ENCODE data around the gene OSBPL2. TPM values are rescaled to one million over a fixed set of nuclear protein-coding genes. Genes with fewer than 3 reads are reported as not detected.

The OSBPL2 gene
- total RNA-seq, 2 experiments from 2014 or later: 47.2 to 49.5 TPM

DNA sequence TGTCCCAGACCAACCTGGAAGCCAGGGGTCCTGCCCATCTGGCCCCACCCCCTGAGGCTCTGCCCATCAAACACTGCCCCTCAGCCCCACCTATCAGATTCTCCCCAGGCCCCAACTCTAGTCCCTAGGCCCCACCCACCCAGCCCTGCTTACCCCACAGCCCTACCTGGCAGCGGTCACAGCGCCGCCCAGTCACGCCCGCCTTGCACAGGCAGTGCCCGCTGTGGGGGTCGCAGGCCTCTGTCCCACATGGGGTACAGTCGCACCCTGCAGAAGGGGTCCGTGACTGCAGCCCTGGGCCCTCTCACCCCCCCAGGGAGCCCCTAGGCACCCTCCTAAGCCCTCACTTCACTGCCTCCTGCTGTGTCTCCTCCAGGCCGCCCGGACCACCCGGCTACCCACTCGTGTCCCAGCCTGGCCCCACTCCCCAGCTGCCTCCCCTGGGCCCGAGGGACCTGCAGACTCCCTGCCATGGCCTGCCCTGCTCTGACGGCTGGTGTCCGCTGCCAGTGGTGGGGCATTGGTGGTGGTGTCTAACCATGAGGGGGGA is 84.2 kb downstream of the OSBPL2 start:
- Mint-ChIP-seq H3K4me3 (no peak overlapping the region), H3K27me3 (no peaks in the 10 kb centered on the region), H3K36me3 (no peaks in the 10 kb centered on the region), H3K27ac (no peak overlapping the region), H3K4me1 (peaks cover 1% of the 10 kb centered on the region), H3K9me3 (no peaks in the 10 kb centered on the region)
- ATAC-seq (ENCODE audit: low read depth): no peak
- no peak for DNase-seq
- POLR2A ChIA-PET: no interaction called here

DNA sequence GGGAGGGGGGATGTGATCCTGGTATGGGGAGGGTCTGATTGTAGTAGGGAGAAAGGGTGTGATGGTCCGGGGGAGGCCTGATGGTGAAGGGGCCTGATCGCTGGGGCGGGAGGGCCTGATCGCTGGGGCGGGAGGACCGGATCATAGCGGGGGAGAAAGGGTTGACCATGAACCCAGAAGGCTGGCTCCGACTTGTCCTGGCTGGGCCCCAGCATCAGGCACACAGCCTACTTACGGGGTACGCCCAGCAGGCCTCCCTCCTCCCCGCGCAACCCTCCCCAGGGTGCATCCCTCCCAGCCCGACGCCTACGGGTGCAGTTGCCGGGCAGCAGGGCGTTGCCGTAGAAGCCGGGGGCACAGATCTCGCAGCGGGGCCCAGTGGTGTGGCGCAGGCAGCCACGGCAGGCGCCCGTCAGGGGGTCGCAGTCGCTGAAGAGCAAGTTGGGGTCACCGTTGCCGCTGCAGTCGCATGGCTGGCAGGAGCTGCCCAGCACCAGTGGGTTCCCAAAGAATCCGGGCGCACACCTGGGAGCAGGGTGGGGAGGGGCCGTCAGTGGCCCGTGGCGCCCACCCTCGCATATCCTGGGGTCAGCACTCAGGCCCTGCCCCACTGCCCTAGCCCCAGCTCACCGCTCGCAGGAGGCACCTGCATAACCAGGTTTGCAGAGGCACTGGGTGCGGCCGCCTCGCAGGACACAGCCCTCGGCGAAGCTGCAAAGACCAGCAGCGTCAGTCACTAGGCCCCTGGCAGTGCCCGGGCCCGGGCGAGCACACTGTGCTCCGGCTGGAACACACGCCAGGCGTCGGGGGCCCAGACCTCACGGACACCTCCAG is 85.0 kb downstream of the OSBPL2 start:
- ATAC-seq (ENCODE audit: low read depth) (no peak), DNase-seq (no peak)
- H3K36me3 Mint-ChIP-seq: no peaks in the 10 kb centered on the region
- POLR2A ChIA-PET: no interaction called here
- H3K4me1 Mint-ChIP-seq: peaks cover 1% of the 10 kb centered on the region
- no peak overlapping the region for H3K27ac Mint-ChIP-seq
- H3K4me3 Mint-ChIP-seq: no peak overlapping the region
- H3K9me3 Mint-ChIP-seq: no peaks in the 10 kb centered on the region
- no peaks in the 10 kb centered on the region for H3K27me3 Mint-ChIP-seq

DNA sequence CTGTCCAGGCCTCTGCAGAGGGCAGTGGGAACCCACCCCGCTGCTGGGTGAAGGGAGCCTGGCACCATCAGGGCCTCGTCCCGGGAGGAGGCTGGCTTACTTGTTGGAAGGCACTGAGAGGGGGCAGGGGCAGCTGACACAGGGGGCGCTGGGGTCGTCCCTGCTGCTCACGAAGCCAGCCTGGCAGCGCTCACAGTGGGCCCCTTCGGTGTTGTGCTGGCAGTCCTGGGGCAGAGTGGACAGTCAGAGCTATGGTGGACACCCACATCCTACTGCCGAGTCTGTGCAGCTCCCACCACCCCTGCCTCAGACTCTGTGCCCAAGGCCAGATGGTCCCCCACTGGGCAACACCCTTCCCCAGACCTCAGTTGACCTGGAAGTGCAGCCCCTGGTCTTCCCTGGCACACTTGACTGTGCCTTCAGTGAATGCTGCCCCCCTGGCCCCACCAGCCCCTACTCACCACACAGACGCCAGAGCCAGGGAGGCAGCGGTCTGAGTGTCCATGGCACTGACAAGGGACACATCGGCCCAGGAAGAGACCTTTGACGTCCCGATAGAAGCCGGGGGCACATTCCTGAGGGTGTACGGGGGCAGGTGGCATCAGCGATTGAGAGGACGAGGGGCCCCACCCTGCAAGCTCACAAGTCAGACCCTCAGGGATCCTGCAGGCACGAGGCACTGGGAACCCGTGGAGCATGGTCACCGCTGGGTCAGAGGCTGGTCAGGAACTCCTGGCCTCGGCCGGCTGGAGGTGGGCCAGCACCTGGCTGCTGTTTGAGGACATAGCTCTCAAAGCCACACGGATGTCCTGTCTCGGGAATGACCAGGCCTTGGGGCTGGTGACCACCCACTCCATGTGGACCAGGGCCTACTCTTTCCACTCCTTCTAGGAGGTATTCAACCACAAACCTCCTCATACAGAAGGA is 85.9 kb downstream of the OSBPL2 start:
- peaks cover 1% of the 10 kb centered on the region for H3K4me1 Mint-ChIP-seq
- H3K27me3 Mint-ChIP-seq: no peaks in the 10 kb centered on the region
- H3K4me3 Mint-ChIP-seq: no peak overlapping the region
- no peak for DNase-seq
- H3K9me3 Mint-ChIP-seq: no peaks in the 10 kb centered on the region
- H3K27ac Mint-ChIP-seq: no peak overlapping the region
- no peak for ATAC-seq (ENCODE audit: low read depth)
- no peaks in the 10 kb centered on the region for H3K36me3 Mint-ChIP-seq
- POLR2A ChIA-PET: no interaction called here

GRCh38 chr20:62325172-62325905 is 87.0 kb downstream of the OSBPL2 start:
- peaks cover 1% of the 10 kb centered on the region for H3K4me1 Mint-ChIP-seq
- no peaks in the 10 kb centered on the region for H3K9me3 Mint-ChIP-seq
- no peak for DNase-seq
- H3K27ac Mint-ChIP-seq: no peak overlapping the region
- no peaks in the 10 kb centered on the region for H3K27me3 Mint-ChIP-seq
- ATAC-seq (ENCODE audit: low read depth): no peak
- POLR2A ChIA-PET: no interaction called here
- H3K4me3 Mint-ChIP-seq: no peak overlapping the region
- H3K36me3 Mint-ChIP-seq: no peaks in the 10 kb centered on the region

DNA sequence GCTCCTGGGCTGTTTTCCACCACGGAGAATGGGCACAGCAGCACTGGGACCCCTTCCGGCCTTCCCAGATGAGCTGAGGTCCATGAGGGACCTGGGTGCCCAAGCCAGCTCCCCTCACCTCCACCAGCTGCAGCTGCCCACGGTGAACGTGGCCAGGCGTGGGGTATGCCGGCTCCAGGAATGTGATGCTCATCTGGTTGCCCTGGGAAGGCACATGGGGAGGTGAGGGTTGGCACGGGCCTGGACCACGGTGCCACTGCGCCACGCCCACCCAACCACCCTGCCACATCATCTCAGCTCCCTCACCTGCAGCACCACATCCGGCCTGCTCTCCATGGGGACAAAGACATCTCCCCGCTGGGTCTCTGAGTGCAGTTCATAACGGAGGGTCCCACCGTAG is 88.2 kb downstream of the OSBPL2 start:
- Mint-ChIP-seq H3K27ac (no peak overlapping the region), H3K4me1 (peaks cover 1% of the 10 kb centered on the region)
- POLR2A ChIA-PET: no interaction called here

GRCh38 chr20:62326959-62327725 is 88.8 kb downstream of the OSBPL2 start:
- POLR2A ChIA-PET: no interaction called here
- H3K9me3 Mint-ChIP-seq: no peaks in the 10 kb centered on the region
- H3K36me3 Mint-ChIP-seq: no peaks in the 10 kb centered on the region
- H3K4me1 Mint-ChIP-seq: peaks cover 1% of the 10 kb centered on the region
- ATAC-seq (ENCODE audit: low read depth) (no peak), DNase-seq (no peak)
- H3K4me3 Mint-ChIP-seq: no peak overlapping the region
- H3K27ac Mint-ChIP-seq: no peak overlapping the region
- H3K27me3 Mint-ChIP-seq: no peaks in the 10 kb centered on the region

More for the DNA sequence above, 88.2 kb downstream of the OSBPL2 start:
- DNase-seq: no peak
- ATAC-seq (ENCODE audit: low read depth): no peak
- no peaks in the 10 kb centered on the region for H3K36me3 Mint-ChIP-seq
- H3K27me3 Mint-ChIP-seq: no peaks in the 10 kb centered on the region
- no peak overlapping the region for H3K4me3 Mint-ChIP-seq
- H3K9me3 Mint-ChIP-seq: no peaks in the 10 kb centered on the region

- H3K4me3 Mint-ChIP-seq: no peak overlapping the region
- no peaks in the 10 kb centered on the region for H3K9me3 Mint-ChIP-seq
- peaks cover 1% of the 10 kb centered on the region for H3K4me1 Mint-ChIP-seq
- no peaks in the 10 kb centered on the region for H3K36me3 Mint-ChIP-seq
- H3K27ac Mint-ChIP-seq: no peak overlapping the region
- no peak for DNase-seq
- ATAC-seq (ENCODE audit: low read depth): no peak
- POLR2A ChIA-PET: no interaction called here
- H3K27me3 Mint-ChIP-seq: no peaks in the 10 kb centered on the region
Measured at GRCh38 chr20:62327726-62328495, 89.6 kb downstream of the OSBPL2 start.

GRCh38 chr20:62328684-62329388 is 90.5 kb downstream of the OSBPL2 start:
- POLR2A ChIA-PET: no interaction called here
- Mint-ChIP-seq H3K27me3 (no peaks in the 10 kb centered on the region), H3K36me3 (no peaks in the 10 kb centered on the region), H3K4me3 (no peak overlapping the region), H3K27ac (no peak overlapping the region), H3K9me3 (no peaks in the 10 kb centered on the region), H3K4me1 (peaks cover 1% of the 10 kb centered on the region)
- ATAC-seq (ENCODE audit: low read depth) (no peak), DNase-seq (no peak)

DNA sequence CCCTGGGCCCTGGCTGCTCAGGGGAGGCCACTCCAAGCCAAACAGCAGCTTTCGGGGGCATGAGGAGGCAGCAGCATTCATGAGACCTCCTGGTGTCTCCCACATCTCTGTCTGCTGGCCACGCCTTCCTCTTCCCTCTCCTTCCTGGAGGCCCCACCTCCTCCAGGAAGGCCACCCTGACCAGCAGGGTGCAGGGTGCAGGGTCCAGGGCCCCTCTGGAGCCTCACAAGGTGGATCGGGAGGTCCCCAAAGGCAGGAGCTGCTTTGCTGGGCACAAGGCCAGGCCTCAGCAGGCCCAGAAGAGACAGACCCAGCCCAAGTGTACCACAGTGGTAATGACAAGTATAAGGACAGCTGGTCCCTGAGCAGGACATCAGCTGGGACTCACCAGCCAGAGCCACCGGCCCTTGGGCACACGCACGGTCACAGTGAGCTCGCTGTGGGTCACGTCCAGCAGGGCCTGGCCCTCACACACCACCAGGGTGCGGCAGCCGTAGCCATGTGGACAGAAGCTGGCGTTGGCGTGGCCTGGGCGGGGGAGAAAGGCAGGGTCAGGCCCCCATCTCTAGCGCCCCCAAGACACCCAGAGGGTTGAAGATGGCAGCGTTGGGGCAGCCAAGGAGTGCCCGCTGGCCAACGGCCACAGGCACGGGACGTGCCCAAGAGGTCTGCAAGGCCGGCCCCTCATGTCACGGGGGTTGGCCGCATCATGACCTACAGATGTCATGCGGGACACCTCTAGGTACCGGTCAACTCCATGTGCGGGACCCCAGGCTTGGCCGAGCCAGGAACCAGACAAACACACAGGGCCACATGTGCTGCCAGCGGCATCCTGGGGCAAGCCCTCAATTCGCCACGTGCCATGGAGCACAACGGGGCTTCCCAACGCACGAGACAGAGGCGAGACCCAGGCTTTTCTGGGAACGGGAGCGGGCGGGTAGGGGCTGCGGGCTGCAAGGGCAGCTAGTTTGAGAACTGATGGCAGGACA is 91.4 kb downstream of the OSBPL2 start:
- POLR2A ChIA-PET: no interaction called here
- H3K4me1 Mint-ChIP-seq: peaks cover 1% of the 10 kb centered on the region
- H3K27ac Mint-ChIP-seq: no peak overlapping the region

DNA sequence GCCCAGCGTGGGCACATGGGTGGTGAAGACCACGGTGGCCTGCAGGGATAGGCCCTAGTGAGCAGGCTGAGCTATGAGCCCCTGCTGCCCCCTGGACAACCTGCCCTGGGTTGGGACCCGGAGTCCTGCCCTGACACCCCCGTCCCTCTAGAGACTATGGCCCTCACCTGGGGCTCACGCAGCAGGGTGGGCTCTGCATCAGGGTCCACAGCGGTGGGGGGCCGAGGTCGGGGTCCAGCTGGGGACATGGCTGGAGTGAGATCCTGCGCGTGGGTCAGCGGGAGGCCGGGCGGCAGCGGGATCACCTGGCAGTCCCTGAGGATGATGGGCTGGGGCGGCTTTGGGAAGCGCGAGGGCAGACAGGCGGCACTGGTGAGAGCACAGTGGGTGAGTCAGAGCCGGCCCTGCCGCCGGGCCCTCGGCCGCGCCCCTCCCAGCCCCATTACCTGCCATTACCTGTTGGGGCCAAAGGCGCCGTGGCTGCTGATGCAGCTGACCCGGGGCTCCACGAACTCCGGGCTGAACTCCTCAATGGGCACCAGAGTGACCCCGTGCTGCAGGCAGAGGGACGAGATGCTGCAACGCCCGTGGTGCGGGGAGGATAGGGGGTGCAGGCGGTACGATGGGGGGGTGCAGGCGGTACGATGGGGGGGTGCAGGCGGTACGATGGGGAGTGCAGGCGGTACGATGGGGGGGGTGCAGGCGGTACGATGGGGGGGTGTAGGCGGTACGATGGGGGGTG is 92.4 kb downstream of the OSBPL2 start:
- Mint-ChIP-seq H3K27me3 (no peaks in the 10 kb centered on the region), H3K9me3 (no peaks in the 10 kb centered on the region), H3K4me1 (no peaks in the 10 kb centered on the region), H3K36me3 (no peaks in the 10 kb centered on the region), H3K27ac (no peak overlapping the region), H3K4me3 (no peak overlapping the region)
- ATAC-seq (ENCODE audit: low read depth) (no peak), DNase-seq (no peak)
- POLR2A ChIA-PET: no interaction called here

More for the DNA sequence above, 91.4 kb downstream of the OSBPL2 start:
- H3K27me3 Mint-ChIP-seq: no peaks in the 10 kb centered on the region
- ATAC-seq (ENCODE audit: low read depth) (no peak), DNase-seq (no peak)
- H3K9me3 Mint-ChIP-seq: no peaks in the 10 kb centered on the region
- no peak overlapping the region for H3K4me3 Mint-ChIP-seq
- no peaks in the 10 kb centered on the region for H3K36me3 Mint-ChIP-seq

Data from activated naive CD8-positive, alpha-beta T cell treated with anti-CD3 and anti-CD28 coated beads, Interleukin-2, amount 10 ng/mL, durations not matched to agents 7 days and 5 days (primary cell).